Endothelial cell of umbilical vein (primary cell): ENCODE results near the gene STK39. TPM values are rescaled to one million over a fixed set of nuclear protein-coding genes. Genes with fewer than 3 reads are reported as not detected.

Experiments
- BruUV-seq: library from RNA; stranded (reverse); fragments of 400-500 nt; replicated peaks from 2 replicates; lab custom pipeline; 2021; lab: Mats Ljungman, UMichigan
- CTCF ChIA-PET: fragments of 300-600, 350-600 bp; sonication (Branson Sonifier 250); formaldehyde crosslinking; loops from one replicate; lab custom pipeline; 2021; ENCODE audit warnings: antibody characterized with exemption, inconsistent platforms; lab: Charles Lee
- POLR2A ChIA-PET: fragments of 300-600, 350-600 bp; sonication (Branson Sonifier 250); formaldehyde crosslinking; loops from one replicate; lab custom pipeline; 2021; ENCODE audit warnings: antibody characterized with exemption, inconsistent platforms; lab: Charles Lee
- DNase-seq: peaks from one replicate; pipeline ENCODE4 v3.0.0-alpha.2; 2011; ENCODE audit warnings: low read depth, low spot score
- FAIRE-seq: peaks from 2 replicates; lab custom pipeline; 2011; peaks lifted over from hg19 to GRCh38; lab: Jason Lieb, UNC
- H2AFZ ChIP-seq: 2 replicates; pipeline ENCODE4 v1.6.0; 2012; ENCODE audit warnings: low read depth, low read length, control low read depth, inconsistent platforms
- H3K27ac ChIP-seq: 2 replicates; pipeline ENCODE4 v1.5.1; 2011; ENCODE audit warnings: low read depth, mild to moderate bottlenecking, control low read depth, low read length, moderate library complexity; ENCODE audit not compliant: insufficient read depth
- H3K27me3 ChIP-seq, 2 experiments: 2 replicates each; pipeline versions ENCODE4 v1.6.0 to v1.6.1; 2011; ENCODE audit warnings: low read length in 2 of 2, mixed read lengths in 1 of 2; ENCODE audit not compliant: control insufficient read depth in 2 of 2, insufficient read depth in 2 of 2
- H3K36me3 ChIP-seq, 2 experiments: 2 replicates in 1 of 2; 3 replicates in 1 of 2; pipeline ENCODE4 v1.5.1; 2011; ENCODE audit warnings: low read length in 2 of 2, mild to moderate bottlenecking in 1 of 2, moderate library complexity in 1 of 2; ENCODE audit not compliant: control insufficient read depth in 2 of 2, insufficient read depth in 2 of 2; ENCODE audit errors: extremely low read depth in 1 of 2
- H3K4me1 ChIP-seq: 3 replicates; pipeline ENCODE4 v1.5.1; 2011; ENCODE audit warnings: mild to moderate bottlenecking, low read length; ENCODE audit not compliant: control insufficient read depth, insufficient read depth; ENCODE audit errors: extremely low read depth
- H3K4me2 ChIP-seq: 2 replicates; pipeline ENCODE4 v1.6.1; 2011; ENCODE audit warnings: low read length, control low read depth, mixed read lengths; ENCODE audit not compliant: insufficient read depth
- H3K4me3 ChIP-seq, 3 experiments: fragments of 200-600 bp in 1 of 3; sonication (generic), shearing (Covaris generic) in 1 of 3; replicated peaks in 1 of 3; 2 replicates each; pipeline ENCODE4 v1.5.1; 2011 to 2016; ENCODE audit warnings: control low read depth in 3 of 3, low read length in 3 of 3, mild to moderate bottlenecking in 2 of 3, inconsistent platforms in 1 of 3, low read depth in 1 of 3, moderate library complexity in 1 of 3; ENCODE audit not compliant: insufficient read depth in 1 of 3
- H3K79me2 ChIP-seq: 2 replicates; pipeline ENCODE4 v1.6.0; 2012; ENCODE audit warnings: low read length, inconsistent platforms; ENCODE audit not compliant: control insufficient read depth, insufficient read depth
- H3K9ac ChIP-seq: replicated peaks from 2 replicates; pipeline ENCODE3; 2011; ENCODE audit warnings: low read length, control low read depth; ENCODE audit not compliant: insufficient read depth; ENCODE audit errors: extremely low read depth
- H3K9me1 ChIP-seq: replicated peaks from 3 replicates; pipeline ENCODE4 v1.6.0; 2011; ENCODE audit warnings: mild to moderate bottlenecking, low read length; ENCODE audit not compliant: control insufficient read depth, insufficient read depth; ENCODE audit errors: extremely low read depth
- H3K9me3 ChIP-seq: replicated peaks from 2 replicates; pipeline ENCODE4 v1.5.1; 2012; ENCODE audit warnings: low read length, inconsistent platforms; ENCODE audit not compliant: control insufficient read depth, insufficient read depth
- H4K20me1 ChIP-seq: replicated peaks from 2 replicates; pipeline ENCODE3; 2011; ENCODE audit warnings: mild to moderate bottlenecking, low read length; ENCODE audit not compliant: control insufficient read depth, insufficient read depth; ENCODE audit errors: extremely low read depth
- CTCF ChIP-seq, 2 donors: IDR thresholded peaks; 1 replicate in 1 of 2; 2 replicates in 1 of 2; pipeline ENCODE4 v1.5.1; 2011; ENCODE audit warnings: low read length in 2 of 2, mild to moderate bottlenecking in 2 of 2, moderate library complexity in 2 of 2, control low read depth in 1 of 2, inconsistent platforms in 1 of 2, low read depth in 1 of 2; ENCODE audit not compliant: insufficient read depth in 1 of 2; ENCODE audit errors: extremely low read depth in 1 of 2
- EZH2 ChIP-seq: IDR thresholded peaks from 2 replicates; pipeline ENCODE4 v1.6.1; 2012; ENCODE audit warnings: borderline replicate concordance, low read depth, mild to moderate bottlenecking, moderate library complexity, low read length, inconsistent platforms; ENCODE audit not compliant: severe bottlenecking
- FOS ChIP-seq: IDR thresholded peaks from 2 replicates; pipeline ENCODE4 v1.6.1; 2011; ENCODE audit warnings: mild to moderate bottlenecking, low read length, moderate library complexity, borderline replicate concordance; ENCODE audit not compliant: insufficient read depth
- GATA2 ChIP-seq: IDR thresholded peaks from 2 replicates; pipeline ENCODE4 v1.7.0; 2011; ENCODE audit warnings: low read depth, mild to moderate bottlenecking, moderate library complexity, mixed read lengths, low read length; ENCODE audit not compliant: insufficient read length, insufficient read depth
- JUN ChIP-seq: IDR thresholded peaks from 2 replicates; pipeline ENCODE4 v1.6.1; 2011; ENCODE audit warnings: borderline replicate concordance, low read depth; ENCODE audit not compliant: insufficient read length, insufficient read depth
- MAX ChIP-seq: IDR thresholded peaks from 2 replicates; pipeline ENCODE4 v1.6.1; 2011; ENCODE audit not compliant: insufficient read depth, insufficient read length
- MYC ChIP-seq: IDR thresholded peaks from one replicate; pipeline ENCODE4 v1.6.1; 2011; ENCODE audit warnings: mild to moderate bottlenecking, low read depth, low read length
- POLR2A ChIP-seq: IDR thresholded peaks from 2 replicates; pipeline ENCODE4 v1.6.1; 2012; ENCODE audit warnings: low read depth, mild to moderate bottlenecking, control low read depth, low read length
- POLR2AphosphoS5 ChIP-seq: IDR thresholded peaks from 2 replicates; pipeline ENCODE4 v1.6.1; 2012; ENCODE audit warnings: low read depth, mild to moderate bottlenecking, control low read depth, low read length, moderate library complexity; ENCODE audit not compliant: insufficient read depth
- dilution Hi-C: fragments of 300-500 bp; cut with MboI; formaldehyde crosslinking; loops from one replicate; pipeline ENCODE4 v1.15.0; 2019; ENCODE audit warnings: low sequenced_read_pairs; ENCODE audit not compliant: extremely low pct_ligation_motif_present
- intact Hi-C: fragments of 100-400 bp; cut with micrococcal nuclease; formaldehyde crosslinking; loops from one replicate; pipeline ENCODE4 v1.10.0; 2022
- polyA plus RNA-seq, 4 experiments: library from polyadenylated mRNA; depleted of rRNA in 3 of 4; stranded (reverse) in 3 of 4; unstranded in 1 of 4; fragments of >200 nt; gene quantifications; 2 replicates each; pipeline versions ENCODE4 v1.2.1 to v1.2.3, GENCODE V29; 2011 to 2012; ENCODE audit warnings: missing spikeins in 1 of 4
- total RNA-seq: library from RNA; stranded (reverse); gene quantifications from 2 replicates; pipeline ENCODE4 v1.2.3, GENCODE V29; 2021

Gene STK39
- total and polyA plus RNA-seq, 2 donors (not counting 3 experiments of a cell fraction or from before 2014, with no cell fraction given) = 4.6 to 13.1 TPM

- H3K79me2 ChIP-seq = peaks cover 6% of the 10 kb centered on the region
- CTCF ChIA-PET = interaction anchor here (1.0 to 1.4 kb wide), 2 partner anchors 15 to 57 kb away, joined by 3 to 4 read pairs; partner anchors contain the start of gene STK39
- H3K36me3 ChIP-seq = no peaks in the 10 kb centered on the region
- H3K4me3 ChIP-seq = no peak overlapping the region
- peaks cover 28% of the 10 kb centered on the region for H3K4me1 ChIP-seq
- H3K9ac ChIP-seq = no peak overlapping the region
- no peak overlapping the region for H3K27ac ChIP-seq
- FAIRE-seq (no peak), DNase-seq (no peak)
- BruUV-seq = no TSS peak
- H3K9me3 ChIP-seq = no peaks in the 10 kb centered on the region
- intact Hi-C loops = loop anchor here (1.0 kb wide), 1 partner anchor 57 kb away; the partner anchor contains the start of gene STK39
- no peaks in the 10 kb centered on the region for H3K9me1 ChIP-seq
- H4K20me1 ChIP-seq = no peaks in the 10 kb centered on the region
- H2AFZ ChIP-seq = no peak overlapping the region
- H3K4me2 ChIP-seq = no peak overlapping the region
- H3K27me3 ChIP-seq = no peaks in the 10 kb centered on the region
- dilution Hi-C loops = no loop called here
- POLR2A ChIA-PET = no interaction called here
- TF ChIP-seq CTCF (IDR thresholded peaks at IDR 0.05; ENCODE audit: extremely low read depth in 1 of 2, insufficient read depth in 1 of 2, low read depth in 1 of 2, low read length in 2 of 2) (no peak), EZH2 (no peak), JUN (no peak), FOS (no peak), POLR2AphosphoS5 (no peak), POLR2A (no peak), MAX (no peak), MYC (no peak), GATA2 (no peak)
Measured at GRCh38 chr2:168190590-168191336, 56.6 kb downstream of the STK39 start.
